NCI-H2227 (cell line): ENCODE data around the gene MKNK2.
"Not testable (repeated sequence)": the region's sequence is repeated elsewhere in the genome, so short reads cannot be mapped to it uniquely, and the experiment has no call there.

Experiments
- DNase-seq: peaks from one replicate; lab custom pipeline; 2025; ENCODE audit not compliant: unreplicated experiment; lab: John Stamatoyannopoulos, UW

MKNK2 gene

DNA sequence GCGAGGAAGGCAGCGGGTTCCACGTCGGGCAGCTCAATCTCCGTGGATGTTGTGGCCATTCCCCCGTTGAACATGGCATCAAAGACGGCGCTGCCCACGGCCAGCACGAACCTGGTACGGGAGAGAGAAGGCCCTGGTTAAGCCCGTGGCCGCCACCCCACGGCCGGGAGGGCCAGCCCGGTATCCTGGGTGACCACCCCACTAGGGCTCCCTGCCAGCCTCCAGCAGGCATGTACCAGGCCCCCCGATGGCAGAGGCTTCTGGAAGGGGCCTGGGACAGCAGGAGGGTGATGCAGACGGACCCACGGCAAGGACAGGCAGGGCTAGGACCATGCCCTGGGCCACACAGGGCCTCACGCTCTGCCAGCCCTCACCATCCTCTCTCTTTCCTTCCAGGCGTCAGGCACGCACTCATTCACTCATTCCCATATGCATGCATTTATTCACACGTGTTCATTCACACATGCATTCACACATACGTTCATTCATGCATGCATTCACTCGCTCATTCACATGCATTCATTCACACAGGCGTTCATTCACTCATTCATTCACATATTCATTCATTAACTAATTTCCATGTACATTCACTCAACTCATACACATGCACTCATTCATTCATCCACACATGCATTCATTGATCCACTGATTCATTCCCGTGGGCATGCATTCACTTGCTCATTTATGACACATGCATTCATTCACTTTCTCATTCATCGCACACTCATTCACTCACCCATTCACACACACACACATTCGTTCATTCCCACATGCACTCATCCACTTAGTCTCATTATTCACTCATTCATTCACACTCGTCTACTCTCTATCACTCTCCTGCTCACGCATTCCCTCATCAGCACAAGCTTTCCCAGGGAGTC is 53.5 kb downstream of the MKNK2 start:
- no peak for DNase-seq

DNA sequence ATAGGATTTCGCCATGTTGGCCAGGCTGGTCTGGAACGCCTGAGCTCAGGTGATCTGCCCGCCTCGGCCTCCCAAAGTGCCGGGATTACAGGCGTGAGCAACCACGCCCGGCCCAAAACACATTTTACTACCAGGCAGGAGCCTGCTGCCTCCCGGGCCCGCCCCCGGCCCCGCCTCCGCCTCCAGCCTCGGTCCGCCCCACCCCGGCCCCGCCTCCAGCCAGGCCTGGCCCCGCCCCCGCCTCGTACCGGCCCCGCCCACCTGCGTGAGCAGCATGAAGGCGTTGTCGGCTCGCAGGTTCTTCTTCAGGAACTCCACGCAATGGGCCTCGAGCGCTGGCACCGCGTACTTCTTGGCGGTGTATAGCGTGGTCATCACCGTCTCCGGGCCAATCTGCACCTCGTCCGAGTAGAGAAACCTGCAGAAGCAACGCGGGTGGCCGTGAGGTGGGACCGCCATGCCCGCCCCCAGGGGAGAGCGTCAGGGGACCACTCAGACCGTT is 58.2 kb downstream of the MKNK2 start:
- DNase-seq, result no peak

DNA sequence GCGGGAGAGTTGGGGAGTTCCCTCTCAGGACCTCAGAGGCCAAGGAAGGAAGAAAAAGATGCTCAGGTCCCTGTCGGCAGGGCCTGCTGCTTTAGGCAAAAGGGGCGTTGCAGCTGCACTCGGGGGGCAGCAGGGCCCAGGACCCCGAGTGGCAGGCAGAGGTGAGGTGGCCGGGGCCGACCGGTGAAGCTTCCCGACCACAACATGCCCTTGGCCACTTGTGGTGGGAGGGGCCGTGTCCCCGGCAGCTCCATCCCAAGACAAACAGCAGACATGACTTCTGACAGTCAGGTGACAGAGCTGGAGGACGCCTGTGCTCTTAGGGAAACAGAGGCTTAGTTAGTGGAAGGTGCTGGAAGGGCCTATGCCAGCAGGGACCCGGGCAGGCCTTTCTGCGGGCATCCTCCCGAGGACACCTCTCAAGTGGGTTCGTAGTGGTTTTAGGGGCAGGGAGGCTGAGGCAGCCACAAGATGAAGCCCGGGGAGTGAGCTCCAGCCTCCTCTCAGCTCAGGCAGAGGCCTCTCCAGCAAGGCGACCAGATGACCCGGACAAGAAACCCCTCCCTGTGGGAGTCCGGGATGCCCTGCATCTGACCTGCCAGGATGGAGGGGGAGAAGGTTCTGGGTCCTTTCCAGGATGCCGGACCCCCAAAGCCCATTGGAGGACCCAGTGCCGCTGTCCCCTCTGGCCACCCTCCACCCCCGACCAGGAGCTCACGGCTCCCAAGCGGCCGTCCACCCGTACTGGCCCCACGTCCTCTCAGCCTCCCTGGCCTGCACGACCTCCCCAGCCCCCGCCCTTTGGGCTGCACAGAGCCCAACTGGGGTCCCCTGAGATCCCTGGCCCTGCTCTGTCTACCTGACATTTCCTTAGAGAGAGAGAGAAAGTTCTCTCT is 59.8 kb downstream of the MKNK2 start:
- no peak for DNase-seq

DNA sequence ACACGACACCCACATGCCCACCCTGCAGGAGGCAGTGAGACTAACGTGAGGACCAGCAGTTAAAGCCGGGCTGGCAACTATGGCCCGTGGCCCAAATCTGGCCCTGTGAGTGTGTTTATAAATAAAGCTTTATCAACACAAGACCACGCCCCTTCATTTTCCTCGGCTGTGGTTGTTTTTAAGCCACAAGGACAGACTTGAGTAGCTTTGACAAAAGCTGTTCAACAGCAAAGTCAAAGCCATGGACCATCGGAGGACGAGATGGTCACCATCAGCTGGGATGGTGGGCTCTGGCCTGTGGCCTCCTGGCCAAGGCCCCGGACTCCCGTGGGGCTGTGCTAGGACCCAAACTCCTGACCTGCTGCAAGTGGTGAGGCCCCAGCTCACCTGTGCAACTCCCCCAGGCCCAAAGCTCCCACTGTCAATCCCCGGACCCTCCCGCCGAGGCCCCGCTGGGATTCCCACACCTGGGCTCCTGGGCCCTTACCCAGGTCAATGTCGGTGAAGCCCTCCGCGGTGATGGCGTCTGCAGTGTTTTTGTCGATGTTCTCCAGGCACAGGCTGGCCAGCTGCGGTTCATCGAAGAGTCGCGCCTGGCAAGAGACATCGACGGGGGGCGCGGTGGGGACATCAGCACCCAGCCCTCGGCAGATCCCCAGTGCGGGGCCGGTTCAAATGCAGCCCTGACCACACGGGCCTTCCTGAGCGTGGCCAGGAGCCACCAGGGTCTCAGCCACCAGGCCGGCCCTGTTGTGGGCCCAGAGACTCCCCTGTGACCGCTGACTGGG is 60.6 kb downstream of the MKNK2 start:
- DNase-seq, result no peak

DNA sequence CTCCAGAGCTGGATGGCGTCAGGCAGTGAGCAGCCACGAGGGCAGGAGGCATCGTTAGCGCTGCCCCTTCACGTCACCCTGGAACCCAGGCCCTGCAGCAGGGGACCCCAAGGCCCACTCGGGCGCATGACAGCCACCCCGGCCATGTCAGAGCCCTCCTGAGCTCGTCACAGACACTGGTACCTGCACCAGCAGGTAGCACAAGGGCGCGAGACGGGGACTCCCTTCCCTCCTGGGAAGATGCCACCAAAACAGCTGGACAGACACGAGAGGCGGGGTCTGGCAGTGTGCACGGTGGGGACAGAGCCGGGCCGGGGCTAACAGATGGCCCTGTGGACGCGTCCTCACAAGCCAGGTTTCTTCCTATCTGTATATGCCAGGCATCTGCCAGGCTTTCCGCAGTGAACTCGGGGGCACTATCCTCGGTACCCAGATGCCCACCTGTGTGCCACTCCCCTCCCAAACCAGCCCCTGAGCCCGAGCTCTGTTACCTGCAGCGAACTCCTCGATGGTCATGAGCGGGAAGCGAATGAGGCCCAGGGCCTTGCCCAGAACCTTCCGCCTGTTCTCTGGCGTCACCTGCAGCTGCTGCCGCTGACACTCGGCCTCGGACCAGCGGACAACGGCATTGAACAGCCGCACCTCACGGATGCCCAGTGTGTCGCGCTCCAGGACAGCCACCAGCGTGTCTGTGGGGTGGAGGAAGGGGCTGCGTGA is 61.4 kb downstream of the MKNK2 start:
- DNase-seq, result no peak

DNA sequence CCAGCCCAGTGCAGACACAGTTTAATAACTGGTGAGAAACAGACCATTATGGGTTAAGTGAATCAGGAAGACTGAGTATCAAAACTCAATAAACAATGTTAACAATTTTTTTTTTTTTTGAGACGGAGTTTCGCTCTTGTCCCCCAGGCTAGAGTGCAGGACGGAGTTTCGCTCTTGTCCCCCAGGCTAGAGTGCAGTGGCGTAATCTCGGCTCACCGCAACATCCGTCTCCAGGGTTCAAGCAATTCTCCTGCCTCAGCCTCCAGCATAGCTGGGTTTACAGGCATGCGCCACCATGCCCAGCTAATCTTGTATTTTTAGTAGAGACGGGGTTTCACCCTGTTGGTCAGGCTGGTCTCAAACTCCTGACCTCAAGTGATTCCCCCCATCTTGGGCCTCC is 62.6 kb downstream of the MKNK2 start:
- DNase-seq, result not testable (repeated sequence)
